HepG2 (cell line): ENCODE data around the gene CIITA. TPM values are rescaled to one million over a fixed set of nuclear protein-coding genes. Genes with fewer than 3 reads are reported as not detected.

Experiments
- AGO1 ChIP-seq: fragments of 200-400 bp; formaldehyde crosslinking; IDR thresholded peaks from 2 replicates; pipeline ENCODE4 v1.6.1; 2017; ENCODE audit warnings: mild to moderate bottlenecking, low read depth, low read length, moderate library complexity; ENCODE audit not compliant: poor library complexity, severe bottlenecking
- BCL6 ChIP-seq: IDR thresholded peaks from 2 replicates; pipeline ENCODE4 v1.6.1; 2016; ENCODE audit warnings: missing genetic modification reagents, missing compliant biosample characterization
- CBX2 ChIP-seq, 2 experiments: fragments of 200-600 bp in 1 of 2; sonication (generic); formaldehyde crosslinking in 1 of 2; IDR thresholded peaks; 2 replicates each; pipeline versions ENCODE4 v1.7.0 to v1.8.1; 2018 to 2022; ENCODE audit warnings: low read depth in 2 of 2, low read length in 1 of 2, mild to moderate bottlenecking in 1 of 2, missing genetic modification reagents in 1 of 2
- DNMT1 ChIP-seq: sonication (generic); formaldehyde crosslinking; IDR thresholded peaks from 2 replicates; pipeline ENCODE4 v1.5.1; 2020; ENCODE audit warnings: mild to moderate bottlenecking, missing genetic modification reagents
- ELF1 ChIP-seq: sonication (generic); formaldehyde crosslinking; IDR thresholded peaks from 2 replicates; pipeline ENCODE4 v1.4.0; 2020; ENCODE audit warnings: missing genetic modification reagents
- FOSL2 ChIP-seq: sonication (generic); formaldehyde crosslinking; IDR thresholded peaks from 2 replicates; pipeline ENCODE4 v1.4.0; 2020; ENCODE audit warnings: missing genetic modification reagents
- FOXM1 ChIP-seq: sonication (generic); formaldehyde crosslinking; IDR thresholded peaks from 2 replicates; pipeline ENCODE4 v1.5.0; 2020; ENCODE audit warnings: missing genetic modification reagents
- HHEX ChIP-seq: IDR thresholded peaks from 2 replicates; pipeline ENCODE4 v1.6.1; 2016; ENCODE audit warnings: control low read depth
- HNF4G ChIP-seq, 2 experiments: sonication (generic) in 1 of 2; formaldehyde crosslinking in 1 of 2; IDR thresholded peaks; 2 replicates each; pipeline versions ENCODE4 v1.4.0 to v1.6.1; 2011 to 2020; ENCODE audit warnings: borderline replicate concordance in 2 of 2, low read depth in 2 of 2, mild to moderate bottlenecking in 2 of 2, low read length in 1 of 2, missing genetic modification reagents in 1 of 2, moderate library complexity in 1 of 2
- HOXA5 ChIP-seq: sonication (generic); formaldehyde crosslinking; IDR thresholded peaks from 2 replicates; pipeline ENCODE4 v1.4.0; 2020; ENCODE audit warnings: missing genetic modification reagents
- MTA1 ChIP-seq: sonication (generic); formaldehyde crosslinking; IDR thresholded peaks from 2 replicates; pipeline ENCODE4 v1.4.0; 2020; ENCODE audit warnings: missing genetic modification reagents, mild to moderate bottlenecking, borderline replicate concordance
- NRL ChIP-seq: sonication (generic); formaldehyde crosslinking; IDR thresholded peaks from 2 replicates; pipeline ENCODE4 v1.5.0; 2020; ENCODE audit warnings: missing genetic modification reagents, mild to moderate bottlenecking, moderate library complexity, borderline replicate concordance
- PRDM10 ChIP-seq: sonication (generic); formaldehyde crosslinking; IDR thresholded peaks from 2 replicates; pipeline ENCODE4 v1.4.0; 2020; ENCODE audit warnings: low read depth, missing genetic modification reagents
- STAT5B ChIP-seq: sonication (generic); formaldehyde crosslinking; IDR thresholded peaks from 2 replicates; pipeline ENCODE4 v1.4.0; 2020; ENCODE audit warnings: missing genetic modification reagents
- TGIF2 ChIP-seq: IDR thresholded peaks from 2 replicates; pipeline ENCODE4 v1.6.1; 2016; ENCODE audit warnings: control low read depth, missing compliant biosample characterization
- THAP11 ChIP-seq: IDR thresholded peaks from 2 replicates; pipeline ENCODE4 v1.6.1; 2016; ENCODE audit warnings: missing biosample characterization, missing genetic modification reagents
- ZNF263 ChIP-seq: sonication (generic); formaldehyde crosslinking; IDR thresholded peaks from 2 replicates; pipeline ENCODE4 v1.4.0; 2020; ENCODE audit warnings: missing genetic modification reagents
- ZNF280B ChIP-seq: sonication (generic); formaldehyde crosslinking; IDR thresholded peaks from 2 replicates; pipeline ENCODE4 v1.5.0; 2020; ENCODE audit warnings: missing genetic modification reagents, mild to moderate bottlenecking, borderline replicate concordance
- ZNF451 ChIP-seq: sonication (generic); formaldehyde crosslinking; IDR thresholded peaks from 2 replicates; pipeline ENCODE4 v1.5.0; 2020; ENCODE audit warnings: mild to moderate bottlenecking, missing genetic modification reagents
- ZNF691 ChIP-seq: sonication (generic); formaldehyde crosslinking; IDR thresholded peaks from 2 replicates; pipeline ENCODE4 v1.4.0; 2020; ENCODE audit warnings: missing genetic modification reagents, low read depth, mild to moderate bottlenecking, borderline replicate concordance
- polyA plus RNA-seq, 8 experiments: library from polyadenylated mRNA; depleted of rRNA in 3 of 8; stranded (reverse) in 7 of 8; unstranded in 1 of 8; fragments of >200 nt; fragmentation: Illumina TruSeq in 4 of 8; extraction: Trizol in 4 of 8; gene quantifications; 2 replicates each; pipeline versions ENCODE4 v1.2.1 to v1.2.3, GENCODE V29; 2011 to 2016; ENCODE audit warnings: low read depth in 4 of 8, missing spikeins in 1 of 8, mixed read lengths in 1 of 8; ENCODE audit not compliant: insufficient read depth in 1 of 8
- total RNA-seq, 5 experiments: library from RNA; depleted of rRNA; stranded (reverse); fragments of >200 nt; fragmentation: Illumina TruSeq; extraction: Trizol; gene quantifications; 2 replicates each; pipeline ENCODE4 v1.2.3, GENCODE V29; 2016; ENCODE audit warnings: low read depth in 1 of 5
- TF ChIP-seq, protein P1 (sequence below): sonication (generic); formaldehyde crosslinking; IDR thresholded peaks from 2 replicates; pipeline ENCODE4 v1.4.0; 2020; ENCODE audit warnings: mild to moderate bottlenecking, low read depth, missing genetic modification reagents

The CIITA gene
- total and polyA plus RNA-seq, 2 of the 13 experiments (the other 11 are each of a cell fraction or from before 2014, with no cell fraction given), result 0.08 to 0.09 TPM

GRCh38 chr16:10918294-10919002 is 41.4 kb downstream of the CIITA start (continued):
- TF ChIP-seq PRDM10 (CRISPR knock-in tag) (0 out of 2 replicates have a peak, but pooled peaks have one; percentile 33), FOSL2 (CRISPR knock-in tag) (peak; percentile 78), ZNF263 (CRISPR knock-in tag) (peak; percentile 18; the same call in 1 of the 2 replicates), FOXM1 (CRISPR knock-in tag) (0 out of 2 replicates have a peak, but pooled peaks have one; percentile 55), AGO1 (no peak), HNF4G (IDR thresholded peaks at IDR 0.05; ENCODE audit: borderline replicate concordance, low read depth, low read length) (no peak), HNF4G (CRISPR knock-in tag; IDR thresholded peaks at IDR 0.05; ENCODE audit: borderline replicate concordance, low read depth) (no peak), ZNF280B (CRISPR knock-in tag) (no peak), NRL (CRISPR knock-in tag) (peak; percentile 65; the same call in 1 of the 2 replicates), STAT5B (CRISPR knock-in tag) (no peak), ZNF691 (CRISPR knock-in tag) (0 out of 2 replicates have a peak, but pooled peaks have one; percentile 89), BCL6 (CRISPR knock-in tag) (peak; percentile 24; the same call in 1 of the 2 replicates), CBX2 (IDR thresholded peaks at IDR 0.05; ENCODE audit: low read depth, low read length) (no peak), CBX2 (CRISPR knock-in tag; IDR thresholded peaks at IDR 0.05; ENCODE audit: low read depth) (no peak), THAP11 (CRISPR knock-in tag) (no peak; the same call in 1 of the 2 replicates), ELF1 (CRISPR knock-in tag) (peak; percentile 54), HOXA5 (peak; percentile 53), ZNF451 (CRISPR knock-in tag) (no peak), HHEX (CRISPR knock-in tag) (no peak), TGIF2 (CRISPR knock-in tag) (peak; percentile 43; the same call in 1 of the 2 replicates), DNMT1 (CRISPR knock-in tag) (peak; percentile 61; the same call in 1 of the 2 replicates), MTA1 (CRISPR knock-in tag) (peak; percentile 11; the same call in 1 of the 2 replicates)
- TF ChIP-seq, protein P1, sequence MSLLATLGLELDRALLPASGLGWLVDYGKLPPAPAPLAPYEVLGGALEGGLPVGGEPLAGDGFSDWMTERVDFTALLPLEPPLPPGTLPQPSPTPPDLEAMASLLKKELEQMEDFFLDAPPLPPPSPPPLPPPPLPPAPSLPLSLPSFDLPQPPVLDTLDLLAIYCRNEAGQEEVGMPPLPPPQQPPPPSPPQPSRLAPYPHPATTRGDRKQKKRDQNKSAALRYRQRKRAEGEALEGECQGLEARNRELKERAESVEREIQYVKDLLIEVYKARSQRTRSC, result no peak
